Hypothalamus (tissue), 51 donors: ENCODE data around the gene STK10.

Experiments used
- DNase-seq, 51 donors: peaks; one replicate each; lab custom pipeline; 2025; lab: John Stamatoyannopoulos, UW

STK10 gene

DNA sequence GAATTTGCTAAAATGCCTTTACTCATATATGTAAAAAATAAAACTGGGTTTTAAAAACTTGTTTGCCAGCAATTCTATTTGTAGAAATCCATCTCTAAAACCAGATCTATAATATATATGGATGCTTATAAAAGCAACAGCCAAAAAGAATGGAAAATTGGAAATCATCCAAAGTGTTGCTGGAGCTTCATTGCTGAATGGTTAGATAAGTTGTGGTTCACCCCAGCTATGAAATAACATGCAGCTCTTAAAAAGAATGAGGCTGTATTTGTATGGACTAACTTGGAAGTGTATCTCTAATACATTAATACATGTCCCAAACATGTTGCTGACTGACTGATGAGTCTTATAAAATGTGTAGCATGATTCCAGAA, 76.2 kb downstream of the STK10 start:
- DNase-seq, result no peak

DNA sequence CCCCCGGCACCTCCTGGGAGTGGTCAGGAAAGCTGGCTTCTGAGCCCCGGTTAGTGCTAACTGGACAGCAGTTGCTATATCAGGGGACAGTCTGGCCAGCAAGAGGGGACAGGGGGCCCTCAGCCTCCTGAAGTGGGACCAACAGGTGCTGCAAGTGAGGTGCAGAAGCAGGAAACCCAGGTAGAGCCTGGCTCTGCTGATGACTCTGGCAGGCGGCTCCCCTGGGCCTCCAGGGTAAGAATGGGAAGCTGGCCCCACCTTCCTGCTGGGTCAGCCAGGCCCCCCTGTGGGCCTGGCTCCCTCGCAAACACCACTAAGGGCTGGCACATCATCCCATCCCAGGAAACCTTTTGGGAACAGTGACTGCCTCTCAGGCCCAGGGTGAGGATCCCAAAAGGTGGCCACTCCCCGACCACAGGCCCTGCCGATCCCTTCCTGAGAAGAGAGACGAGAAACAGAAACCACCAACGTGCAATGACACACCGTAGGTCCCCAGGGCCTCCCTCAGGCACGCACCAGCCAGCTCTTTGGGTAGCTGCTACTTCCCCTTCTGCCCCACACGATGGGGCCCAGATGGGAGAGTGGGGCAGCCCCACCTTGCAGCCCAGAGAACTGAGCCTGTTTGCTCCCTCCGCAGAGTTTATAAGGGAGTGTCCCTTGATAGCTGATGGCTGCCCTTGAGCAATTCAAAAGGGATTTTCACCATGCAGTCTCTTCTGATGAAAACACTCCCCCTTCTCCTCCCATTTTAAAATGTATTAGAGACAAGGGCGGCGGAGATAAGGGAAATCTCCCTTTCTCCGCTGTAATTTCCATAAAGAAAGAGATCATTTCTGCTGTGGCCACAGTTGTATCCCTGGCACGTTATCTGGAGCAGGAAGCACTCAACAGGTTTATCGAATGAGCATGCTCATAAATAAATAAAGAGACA, 76.8 kb downstream of the STK10 start:
- no peak for DNase-seq

DNA sequence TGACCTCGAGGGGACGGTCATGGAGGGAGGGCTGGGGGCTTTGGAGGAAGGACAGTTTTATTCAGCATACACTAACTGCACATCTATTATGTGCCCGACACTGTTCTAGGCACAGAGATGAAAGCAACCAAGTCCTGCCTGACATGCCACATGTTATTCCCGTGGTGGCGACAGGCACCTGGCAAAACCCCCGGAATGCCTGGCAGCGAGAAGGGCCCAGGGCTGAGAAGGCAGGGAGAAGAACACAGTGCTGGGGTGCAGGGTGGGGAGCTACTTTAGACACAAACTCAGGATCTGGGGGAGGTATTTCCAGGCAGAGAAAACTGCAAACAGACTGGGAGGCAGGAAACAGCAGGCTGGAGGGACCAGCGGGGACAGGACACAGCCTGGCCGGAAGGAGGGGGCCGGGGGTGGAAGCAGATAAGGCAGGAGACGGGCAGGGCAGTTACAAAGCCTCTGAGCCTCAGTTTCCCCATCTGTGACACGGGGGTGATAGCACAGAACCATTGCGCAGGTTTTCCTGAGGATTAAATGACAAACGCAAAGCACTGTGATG, 77.7 kb downstream of the STK10 start:
- DNase-seq, result no peak

DNA sequence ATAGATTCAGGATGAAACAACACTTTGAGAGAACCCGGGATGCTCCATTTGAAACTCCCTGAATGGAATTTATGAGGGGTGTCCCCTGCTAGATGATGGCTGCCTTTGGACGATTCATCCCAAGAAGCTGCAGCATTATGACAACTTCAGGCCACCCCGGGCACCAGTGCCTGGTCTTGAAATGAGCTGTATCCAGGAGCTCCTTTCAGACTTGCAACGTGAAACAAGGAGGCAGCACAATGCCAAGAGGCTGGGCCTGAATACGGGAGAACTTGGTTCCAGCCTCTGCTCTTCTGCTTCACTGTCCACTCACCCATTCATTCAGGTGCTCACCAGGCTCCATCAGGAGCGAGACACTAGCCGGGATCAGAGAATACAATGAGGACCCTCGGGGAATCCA, 78.3 kb downstream of the STK10 start:
- DNase-seq, result no peak

DNA sequence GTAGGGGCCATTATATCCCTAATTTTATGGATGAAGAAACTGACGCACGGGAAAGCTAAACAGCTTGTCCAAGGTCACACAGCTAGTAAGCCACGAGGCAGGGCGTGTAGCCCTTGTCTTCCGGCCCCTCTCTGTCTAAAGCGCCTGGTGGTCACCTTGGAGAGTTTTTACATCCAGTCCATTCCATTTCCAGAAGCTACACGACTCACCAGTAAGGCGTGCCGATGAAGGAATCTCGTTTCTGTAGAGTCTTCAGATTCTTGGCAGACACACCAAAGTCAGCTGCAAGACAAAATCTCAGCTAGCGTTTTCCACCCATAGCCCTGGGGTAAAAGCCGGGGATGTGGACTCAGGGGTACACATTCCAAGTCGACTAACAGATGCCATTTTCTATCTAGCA, 80.5 kb downstream of the STK10 start:
- no peak for DNase-seq

DNA sequence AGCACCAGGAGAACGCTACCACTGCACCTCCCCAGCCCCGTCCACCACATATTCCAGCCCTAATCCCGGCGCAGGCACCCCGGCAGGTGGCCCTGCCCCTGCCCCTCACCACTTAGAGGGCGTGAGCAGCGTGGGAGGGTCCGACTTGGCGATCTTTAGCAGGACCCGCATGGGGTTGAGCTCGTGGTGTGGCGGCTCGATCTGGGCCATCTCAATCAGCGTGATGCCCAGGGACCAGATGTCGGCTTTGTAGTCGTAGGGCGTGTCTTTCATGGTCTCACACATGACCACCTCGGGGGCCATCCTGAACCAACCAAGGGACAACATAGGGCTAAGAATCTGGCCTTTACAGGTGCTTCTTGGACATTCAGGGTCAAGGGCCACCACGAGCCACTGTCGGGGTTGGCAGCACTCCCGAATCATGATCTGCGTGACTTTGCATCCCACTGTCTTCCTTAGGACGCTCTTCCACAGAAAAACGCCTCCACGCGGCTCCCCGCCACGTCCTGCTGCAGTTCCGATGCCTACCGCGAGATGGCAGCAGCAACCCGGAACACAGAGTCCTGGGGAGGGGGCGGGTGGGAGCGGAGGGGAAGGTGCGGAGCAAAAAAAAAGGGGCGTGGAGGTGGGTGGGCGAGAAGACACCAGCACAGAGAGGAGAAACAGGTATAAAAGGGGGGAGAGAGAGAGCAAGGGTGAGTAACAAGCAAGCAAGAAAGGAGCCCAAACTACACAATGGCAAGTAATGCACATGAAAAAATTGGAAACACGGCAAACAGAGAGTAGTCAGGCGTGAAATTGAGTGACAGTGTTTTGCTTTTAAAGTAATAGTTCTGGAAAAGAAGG, 81.3 kb downstream of the STK10 start:
- peak in 44 of 51 donors; percentile 8 to 75 (median 43) for DNase-seq

DNA sequence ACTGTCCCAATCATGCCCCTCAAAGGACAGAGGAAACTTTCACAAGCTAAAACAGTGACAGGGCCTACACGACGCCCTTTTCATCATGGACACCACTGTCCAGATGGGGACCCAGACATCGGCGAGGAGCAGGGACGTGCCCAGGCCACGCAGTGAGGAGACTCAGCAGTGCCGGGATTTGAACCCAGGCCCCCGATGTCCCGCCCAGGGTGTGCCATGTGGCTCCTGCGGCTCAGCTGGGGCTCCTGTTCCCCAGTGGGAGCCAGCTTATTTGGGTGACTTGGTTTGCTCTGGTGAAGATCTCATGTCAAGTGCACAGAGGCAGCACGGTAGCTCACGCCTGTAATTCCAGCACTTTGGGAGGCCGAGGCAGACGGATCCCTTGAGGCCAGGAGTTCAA, 82.2 kb downstream of the STK10 start:
- no peak for DNase-seq

DNA sequence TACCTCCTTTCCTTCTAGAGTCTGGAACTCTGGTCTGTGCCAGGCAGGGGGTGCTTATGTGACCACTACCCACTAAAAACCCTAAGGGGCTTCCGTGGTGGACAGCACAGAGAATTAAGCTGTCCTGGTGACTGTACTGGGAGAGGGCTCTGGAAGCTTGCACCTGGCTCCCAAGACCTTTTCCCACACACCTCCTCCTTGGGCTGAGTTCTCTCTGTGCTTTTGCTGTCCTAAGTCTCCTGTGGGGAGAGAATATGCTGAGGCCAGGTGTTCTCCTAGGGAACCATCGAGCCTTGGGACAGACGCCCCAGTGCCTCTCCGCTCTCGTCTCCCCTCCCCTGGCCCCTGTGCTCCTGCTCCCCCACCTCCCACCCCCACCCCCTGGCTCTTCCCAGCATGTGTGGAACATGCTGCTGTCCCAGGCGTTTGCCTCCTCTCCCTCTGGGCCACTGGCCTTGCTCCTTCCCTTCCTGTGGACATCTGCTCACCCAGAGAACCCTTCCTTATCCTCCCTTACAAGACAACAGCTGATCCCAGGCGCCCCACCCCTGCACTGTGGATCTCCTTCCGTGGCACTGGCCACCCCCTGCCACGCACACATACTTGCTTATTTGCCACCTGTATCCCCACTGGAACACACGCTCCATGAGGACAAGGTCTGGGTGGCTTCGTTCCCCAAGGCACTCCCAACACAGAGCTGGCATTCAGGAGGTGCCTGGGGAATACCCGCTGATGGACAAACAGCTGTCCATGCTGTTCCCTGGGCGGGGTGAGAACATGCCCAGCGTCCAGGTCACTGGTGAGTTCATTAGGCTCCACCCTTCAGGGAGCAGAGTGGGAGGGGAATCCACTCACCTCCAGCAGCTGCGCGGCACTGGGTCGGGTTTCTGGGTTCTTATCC, 83.0 kb downstream of the STK10 start:
- no peak for DNase-seq

DNA sequence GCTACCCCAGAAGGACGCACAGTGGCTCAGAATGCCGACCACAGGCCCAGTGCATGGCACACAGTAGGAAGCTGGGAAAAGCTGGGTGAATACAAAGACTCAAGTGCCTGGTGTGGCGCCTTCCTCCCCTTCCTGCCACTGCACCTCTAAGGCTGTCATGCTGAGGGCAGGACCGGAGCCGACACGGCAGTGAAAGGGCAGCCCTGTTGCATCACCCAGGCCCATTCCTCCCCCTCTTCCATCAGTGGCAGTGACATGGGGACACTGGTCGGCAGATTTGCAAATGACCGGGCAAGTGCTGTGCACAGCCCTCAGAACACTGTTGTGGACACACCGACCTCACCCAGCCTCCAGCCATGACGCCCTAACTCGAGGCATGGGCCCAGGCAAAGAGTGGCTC, 84.0 kb downstream of the STK10 start:
- no peak for DNase-seq

DNA sequence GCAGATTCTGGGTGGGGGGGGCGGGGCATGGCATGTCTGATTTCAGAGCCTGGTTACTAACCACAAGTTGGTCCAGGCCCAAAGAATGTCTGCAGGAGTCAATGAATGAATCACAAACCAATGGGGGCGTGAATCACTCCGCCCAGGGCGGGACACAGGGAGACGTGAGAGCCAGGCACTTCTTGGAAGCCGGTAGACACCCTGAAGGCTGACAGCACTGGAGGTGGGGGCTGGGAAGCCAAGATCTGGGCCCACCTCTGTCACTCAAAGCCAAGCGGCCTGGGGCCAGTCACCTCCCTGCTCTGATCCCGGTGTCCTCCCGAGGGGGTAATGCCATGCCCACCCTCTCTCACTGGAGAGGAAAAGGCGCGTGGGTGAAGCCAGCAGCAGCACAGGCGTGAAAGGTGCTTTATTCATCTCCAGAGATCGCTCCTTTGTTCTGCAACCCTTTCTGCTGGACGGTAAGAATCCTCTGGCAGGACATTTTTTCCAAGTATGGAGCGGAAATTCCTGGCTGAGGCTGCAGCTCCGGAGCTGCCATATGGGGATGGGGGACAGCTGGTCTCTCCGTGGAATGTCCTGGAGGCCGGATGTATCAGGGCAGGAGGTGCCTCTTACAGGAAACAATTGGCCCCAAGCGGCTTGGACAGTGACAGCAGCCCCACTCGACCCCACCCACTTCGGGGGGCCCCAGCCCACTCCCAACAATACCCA, 85.0 kb downstream of the STK10 start:
- peak in 2 of 51 donors; percentile 6 to 40 for DNase-seq

DNA sequence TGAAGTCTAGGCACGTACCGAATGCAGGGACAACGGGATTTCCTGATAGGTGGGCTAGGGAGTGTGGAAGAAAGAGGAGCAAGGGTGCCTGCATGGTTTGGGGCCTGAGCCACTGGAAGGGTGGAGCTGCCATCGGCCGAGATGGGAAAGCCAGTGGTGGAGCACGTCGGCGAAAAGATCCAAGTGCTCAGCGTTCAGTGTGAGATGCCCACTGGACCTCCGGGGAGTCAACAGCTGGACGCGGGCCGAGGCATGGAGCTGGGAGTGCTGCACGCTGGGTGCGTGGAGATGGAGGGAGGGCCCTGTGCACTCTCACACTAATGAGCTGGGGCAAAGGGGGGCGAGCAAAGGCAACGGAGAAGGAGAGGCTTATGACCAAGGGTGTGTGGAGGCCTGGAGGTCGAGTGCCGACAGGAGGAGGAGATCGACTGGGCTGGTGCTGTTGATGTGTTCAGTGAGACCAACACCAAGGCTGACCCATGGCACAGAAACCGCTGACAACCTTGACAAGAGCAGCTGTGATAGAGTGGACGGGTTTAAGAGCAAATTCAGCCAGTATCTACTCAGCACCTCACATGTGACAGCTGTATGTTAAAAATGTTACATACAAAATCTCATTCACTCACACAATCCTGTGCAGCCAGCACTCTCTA, 85.7 kb downstream of the STK10 start:
- DNase-seq, result no peak

DNA sequence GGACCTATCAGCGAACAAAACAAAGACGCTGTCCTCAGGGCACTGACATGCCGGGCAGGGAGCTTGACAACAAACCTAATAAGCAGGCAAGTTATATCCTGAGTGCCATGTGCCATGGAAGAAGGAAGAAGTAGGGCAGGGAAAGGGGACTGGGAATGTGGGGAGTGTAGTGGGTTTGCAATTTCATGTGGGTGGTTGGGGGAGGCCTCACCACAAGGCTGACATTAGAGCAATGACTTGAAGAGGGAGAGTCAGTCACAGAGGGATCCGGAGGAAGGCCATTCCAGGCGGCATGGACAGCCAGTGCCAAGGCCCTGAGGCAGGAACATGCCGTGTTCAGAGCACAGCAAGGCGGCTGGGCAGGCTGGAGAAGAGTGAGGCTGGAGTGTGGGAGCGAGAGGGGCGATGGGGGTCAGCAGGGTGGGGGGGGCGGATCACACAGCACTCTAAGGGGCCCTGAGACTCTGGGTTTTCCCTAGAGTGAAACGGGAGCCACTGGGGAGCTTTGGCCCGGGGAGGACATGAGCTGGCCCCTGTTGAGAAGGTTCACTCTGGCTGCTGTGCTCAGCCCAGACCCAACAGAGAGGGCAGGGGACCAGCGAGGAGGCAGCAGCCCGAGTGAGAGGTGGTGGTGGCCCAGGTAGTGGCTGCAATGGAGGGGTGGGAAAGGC, 86.3 kb downstream of the STK10 start:
- DNase-seq, result no peak

DNA sequence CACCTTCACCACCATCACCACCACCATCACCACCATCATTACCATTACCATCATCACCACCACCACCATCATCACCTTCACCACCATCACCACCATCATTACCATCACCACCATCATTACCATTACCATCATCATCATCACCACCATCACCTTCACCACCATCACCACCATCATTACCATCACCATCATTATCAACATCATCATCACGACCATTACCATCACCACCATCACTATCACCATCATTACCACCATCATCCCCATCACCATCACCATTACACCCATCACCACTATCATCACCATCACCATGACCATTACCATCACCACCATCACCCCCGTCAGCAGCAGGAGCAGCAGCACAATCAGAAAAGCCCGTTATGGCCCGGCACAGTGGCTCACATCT, 89.1 kb downstream of the STK10 start:
- no peak for DNase-seq

DNA sequence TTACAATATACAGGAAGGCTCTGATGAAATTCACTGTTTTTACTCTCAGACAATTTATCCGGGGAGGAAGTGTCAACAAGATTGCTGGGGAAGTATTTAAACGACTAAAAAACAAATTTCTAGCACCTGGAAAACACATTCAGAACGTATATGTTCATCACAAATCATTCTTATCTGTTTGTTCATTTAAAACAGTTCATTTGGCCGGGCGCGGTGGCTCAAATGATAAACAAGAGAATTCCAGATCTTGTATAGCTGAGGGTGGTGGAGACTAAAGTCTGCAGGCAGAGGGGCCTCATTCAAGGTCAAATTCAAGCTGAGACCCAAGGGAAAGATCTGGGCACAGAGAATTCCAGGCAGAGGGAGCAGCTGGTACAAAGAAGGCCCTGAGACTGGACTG, 90.0 kb downstream of the STK10 start:
- no peak for DNase-seq

DNA sequence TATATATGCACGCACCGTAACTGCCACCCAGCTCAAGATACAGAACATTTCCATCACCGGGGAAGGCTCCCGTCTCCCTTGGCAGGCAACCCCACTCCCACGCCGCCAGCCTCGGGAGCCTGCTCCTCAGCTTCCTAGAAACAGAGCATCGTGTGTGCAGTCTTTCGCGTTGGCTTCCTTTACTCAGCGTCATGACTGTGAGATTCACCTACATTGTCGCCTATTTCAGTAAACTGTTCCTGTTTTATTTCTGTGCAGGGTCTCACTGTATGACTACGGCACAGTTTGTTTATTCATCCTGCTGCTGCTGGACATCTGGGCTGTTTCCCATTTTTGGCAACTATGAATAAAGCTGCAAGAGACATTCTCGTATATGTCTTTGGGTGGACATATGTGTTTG, 90.7 kb downstream of the STK10 start:
- DNase-seq, result peak in 1 of 51 donors; percentile 68

DNA sequence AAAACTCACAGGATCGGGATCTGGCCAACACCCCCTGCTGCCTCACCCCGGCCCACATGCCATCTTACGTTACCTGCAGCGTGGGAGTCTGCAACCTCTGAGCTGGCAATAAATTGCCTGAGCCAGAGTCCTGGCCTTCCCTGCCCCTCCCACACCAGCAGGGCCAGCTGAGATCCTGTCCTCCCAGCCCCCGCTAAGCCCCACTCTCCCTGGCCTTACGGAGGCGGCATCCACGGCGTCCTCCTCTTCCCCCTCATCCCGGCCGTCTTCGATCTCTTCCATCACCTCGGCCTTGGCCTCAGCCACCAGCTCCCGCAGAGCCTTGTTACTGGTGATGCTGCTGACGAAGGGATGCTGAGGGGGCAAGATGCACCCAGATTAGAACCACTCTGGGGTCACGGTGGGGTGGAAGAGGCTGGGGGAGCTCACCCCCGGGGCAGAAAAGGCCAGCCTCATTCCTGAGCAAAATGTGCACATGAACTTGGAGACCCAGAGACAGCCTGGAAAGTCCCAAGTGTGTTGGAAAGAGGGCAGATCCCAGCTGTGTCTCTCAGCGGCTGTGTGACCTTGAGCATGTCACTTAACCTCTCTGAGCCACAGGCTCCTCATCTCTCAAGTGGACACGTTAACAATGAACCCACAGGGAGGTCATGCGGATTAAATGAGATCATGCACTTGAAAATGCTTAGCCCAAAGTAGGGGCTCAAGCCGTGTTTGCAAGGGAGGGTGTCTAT, 91.7 kb downstream of the STK10 start:
- DNase-seq, result no peak

DNA sequence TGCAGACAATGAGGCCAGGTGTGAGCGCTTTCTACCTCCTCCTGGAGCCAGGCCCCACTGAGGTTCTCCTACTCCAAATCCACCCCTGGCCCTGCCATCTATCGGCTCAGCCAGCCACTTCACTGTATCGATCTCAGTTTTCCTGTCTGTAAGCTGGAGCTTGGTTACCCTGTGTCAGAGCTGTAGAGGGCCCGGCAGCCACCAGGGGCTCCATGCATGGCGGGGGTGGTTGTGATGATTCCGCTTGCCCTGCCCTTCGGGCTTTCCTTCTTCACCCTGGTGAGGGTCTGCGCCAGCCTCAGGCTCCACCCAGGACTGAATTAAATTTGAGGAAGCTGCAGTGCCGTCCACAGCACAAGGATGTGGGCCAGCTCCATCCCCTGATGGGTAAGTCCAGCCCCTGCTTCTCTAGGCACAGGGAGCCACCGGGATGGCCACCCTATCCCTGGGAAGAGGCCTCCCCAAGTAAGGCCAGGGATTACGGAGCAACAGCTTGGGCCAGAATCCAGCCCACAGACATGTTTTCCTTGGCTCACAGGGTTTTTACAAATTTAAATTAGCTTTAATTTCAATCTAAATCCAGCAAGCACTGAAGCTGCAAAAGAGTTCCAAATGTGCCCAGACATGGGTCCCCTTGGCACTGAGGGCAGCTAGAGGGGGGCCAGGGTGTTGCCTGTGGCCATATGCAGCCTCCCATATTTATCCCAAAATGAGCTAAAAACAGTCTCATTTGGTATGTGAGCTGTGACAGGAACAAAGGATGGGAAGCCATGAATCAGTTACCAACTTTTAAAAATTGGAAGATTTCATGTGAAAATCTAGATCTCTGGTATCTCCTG, 92.4 kb downstream of the STK10 start:
- no peak for DNase-seq
